Activated CD4-positive, alpha-beta T cell treated with anti-CD3 and anti-CD28 coated beads for 48 hours (primary cell): ENCODE results near the gene PLA2G4E.
A peak's percentile ranks its signal among the peaks of the same experiment; 100 is the strongest.

Experiments used
- DNase-seq: peaks from one replicate; pipeline ENCODE4 v3.0.0-alpha.2; 2020

The PLA2G4E gene

DNA sequence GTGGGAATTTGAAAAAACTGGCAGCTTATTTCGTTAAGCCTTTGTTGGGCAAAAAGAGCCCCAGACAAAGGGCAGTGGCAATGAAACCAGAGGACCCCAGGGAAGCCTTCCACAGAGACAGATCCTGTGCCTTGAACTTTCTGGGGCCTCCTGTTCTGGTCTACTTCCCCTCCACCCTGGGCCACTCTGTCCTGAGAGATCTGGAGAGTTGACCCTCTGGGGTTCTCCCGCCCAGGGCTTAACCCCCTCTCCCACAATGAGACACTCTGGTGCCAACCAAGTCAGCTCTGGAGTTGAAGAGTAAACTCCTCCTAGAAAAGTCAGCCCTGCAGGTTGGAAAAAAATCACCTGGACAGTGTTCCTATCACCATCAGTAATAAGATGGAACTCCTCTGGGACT lies 69.3 kb downstream of the PLA2G4E start:
- DNase-seq: no peak

DNA sequence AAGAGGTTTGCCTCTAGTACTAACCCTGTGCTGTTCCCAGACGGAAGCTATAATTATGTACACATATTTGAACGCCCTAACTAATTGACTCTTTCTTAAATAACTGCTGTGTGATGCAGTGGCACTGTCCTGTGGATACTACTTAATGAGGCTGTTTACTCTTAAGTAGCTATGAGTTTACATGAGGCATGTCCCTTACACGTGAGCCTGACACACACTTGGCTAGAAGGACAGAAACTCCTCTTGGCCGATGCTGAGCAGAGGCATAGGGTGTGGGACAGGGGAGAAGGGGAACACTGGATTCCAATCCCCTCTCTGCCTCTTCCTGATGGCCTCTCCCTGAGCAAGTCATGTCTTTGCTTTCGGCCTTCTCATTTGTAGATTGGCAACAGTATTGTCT lies 70.4 kb downstream of the PLA2G4E start:
- DNase-seq: no peak

DNA sequence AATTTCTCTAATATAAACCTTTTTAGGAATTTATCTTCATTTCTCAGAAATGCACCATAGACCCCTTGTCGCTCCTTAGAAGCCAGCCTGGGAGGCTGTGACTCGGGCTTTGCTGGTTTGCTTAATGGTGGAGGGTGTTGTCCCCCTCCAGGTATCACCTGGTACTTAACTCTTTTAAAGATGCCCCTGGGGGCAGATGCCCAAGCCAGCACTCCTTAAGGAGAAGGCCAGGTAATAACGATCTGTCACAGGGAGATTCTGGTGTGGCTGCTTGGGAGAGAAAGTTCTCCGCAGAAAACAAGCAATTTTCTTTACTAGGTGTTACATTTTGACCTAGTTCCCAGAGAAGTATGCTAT lies 70.7 kb downstream of the PLA2G4E start:
- DNase-seq: no peak

DNA sequence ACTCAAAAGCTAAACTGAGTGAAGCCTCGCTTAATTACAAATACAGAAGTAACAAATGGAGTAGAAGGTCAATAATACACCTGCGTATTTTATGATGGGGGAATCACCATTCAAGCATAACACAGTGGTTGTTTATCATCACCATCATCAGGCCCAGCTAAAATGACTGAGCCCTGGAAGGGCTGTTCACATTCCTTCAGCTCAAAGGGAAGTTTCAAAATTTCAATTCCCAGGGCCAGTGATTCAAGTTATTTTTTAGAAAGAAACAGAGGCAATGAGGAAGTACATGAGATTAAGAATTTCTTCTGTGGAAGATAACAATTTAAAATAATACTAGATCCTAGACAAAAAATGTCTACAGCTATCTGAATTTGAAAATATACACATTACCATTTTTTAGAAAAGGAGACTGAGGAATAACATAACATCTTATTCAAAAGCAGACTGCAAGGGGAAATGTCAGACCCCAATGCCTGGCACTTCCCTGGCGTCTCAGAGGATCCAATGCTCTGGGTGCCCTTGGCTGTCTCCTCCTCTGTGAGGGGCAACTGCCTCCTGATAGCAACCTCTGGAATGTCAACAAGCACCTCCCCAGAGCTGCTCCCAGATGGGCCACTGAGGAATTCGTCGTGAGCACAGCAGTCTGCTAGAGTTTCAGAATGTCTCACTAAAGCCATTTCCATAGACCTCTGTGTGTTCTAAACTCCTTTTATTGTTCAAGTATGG lies 71.3 kb downstream of the PLA2G4E start:
- no peak for DNase-seq

DNA sequence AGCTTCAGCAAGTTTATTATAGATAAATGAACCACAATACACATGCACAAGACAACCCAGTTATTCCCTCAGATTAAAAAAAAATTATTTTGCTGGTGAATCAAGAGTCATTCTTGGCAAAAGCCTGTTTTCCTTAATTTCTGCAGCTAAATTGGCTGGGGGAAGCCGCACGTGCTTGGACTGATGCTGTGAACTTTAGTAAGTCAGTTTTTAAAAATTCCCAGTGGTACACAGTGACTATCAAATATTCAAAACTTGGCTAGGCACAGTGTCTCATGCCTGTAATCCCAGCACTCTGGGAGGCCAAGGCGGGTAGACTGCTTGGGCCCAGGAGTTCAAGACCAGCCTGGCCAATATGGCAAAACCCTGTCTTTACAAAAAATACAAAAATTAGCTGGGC lies 72.4 kb downstream of the PLA2G4E start:
- no peak for DNase-seq

DNA sequence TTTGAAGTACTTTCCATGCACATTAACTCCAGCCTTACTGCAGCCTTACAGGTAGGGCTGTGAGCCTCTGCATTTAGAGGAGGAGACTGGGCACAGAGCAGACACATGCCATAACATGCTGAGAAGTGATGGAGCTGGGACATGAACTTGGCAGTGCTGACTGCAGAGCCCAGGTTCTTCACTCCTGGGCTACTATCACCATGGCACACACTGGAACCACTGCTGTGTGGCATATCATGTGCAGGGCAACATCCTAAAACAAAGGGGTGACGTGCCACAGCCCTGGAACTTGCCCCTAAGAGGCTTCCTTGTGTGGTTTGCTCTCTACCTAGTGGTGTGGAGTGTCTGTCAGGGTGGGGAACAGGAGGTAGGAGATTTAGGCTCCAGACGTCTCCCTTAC lies 73.9 kb downstream of the PLA2G4E start:
- no peak for DNase-seq

DNA sequence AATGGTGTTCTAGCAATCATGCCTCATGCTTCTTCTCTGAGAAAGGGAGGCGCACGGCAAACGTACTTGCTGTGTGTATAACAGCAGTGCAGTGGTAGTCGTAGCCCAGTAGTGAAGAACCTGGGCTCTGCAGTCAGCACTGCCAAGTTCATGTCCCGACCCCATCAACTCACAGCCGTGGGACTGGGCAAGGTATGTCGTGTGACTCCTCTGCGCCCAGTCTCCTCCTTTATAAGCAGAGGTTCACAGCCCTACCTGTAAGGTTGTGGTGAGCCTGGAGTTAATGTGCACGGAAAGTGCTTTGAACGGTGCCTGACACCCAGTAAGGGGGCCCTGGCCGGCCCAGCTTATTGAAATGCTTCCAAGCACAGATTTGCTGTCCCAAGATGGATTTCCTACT lies 75.1 kb downstream of the PLA2G4E start:
- DNase-seq: no peak

DNA sequence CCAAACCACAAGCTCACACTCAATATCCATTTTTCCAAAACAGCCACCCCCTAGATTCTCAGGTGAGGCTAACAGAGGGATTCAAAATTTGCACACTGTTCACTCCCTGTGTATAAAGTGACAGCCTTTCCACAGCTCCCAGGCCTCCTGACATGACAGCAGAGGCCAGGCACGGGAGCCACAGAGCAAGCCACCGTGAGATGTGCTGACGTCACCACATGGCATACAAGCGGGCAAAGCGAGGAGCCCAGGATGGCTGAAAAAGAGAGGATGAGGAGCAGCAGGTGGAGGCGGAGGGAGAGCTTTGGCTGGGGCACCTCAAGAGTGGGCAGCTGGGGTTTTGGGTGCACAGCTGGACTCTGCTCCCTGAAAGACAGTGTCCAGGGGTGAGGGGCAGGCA lies 75.6 kb downstream of the PLA2G4E start:
- no peak for DNase-seq

DNA sequence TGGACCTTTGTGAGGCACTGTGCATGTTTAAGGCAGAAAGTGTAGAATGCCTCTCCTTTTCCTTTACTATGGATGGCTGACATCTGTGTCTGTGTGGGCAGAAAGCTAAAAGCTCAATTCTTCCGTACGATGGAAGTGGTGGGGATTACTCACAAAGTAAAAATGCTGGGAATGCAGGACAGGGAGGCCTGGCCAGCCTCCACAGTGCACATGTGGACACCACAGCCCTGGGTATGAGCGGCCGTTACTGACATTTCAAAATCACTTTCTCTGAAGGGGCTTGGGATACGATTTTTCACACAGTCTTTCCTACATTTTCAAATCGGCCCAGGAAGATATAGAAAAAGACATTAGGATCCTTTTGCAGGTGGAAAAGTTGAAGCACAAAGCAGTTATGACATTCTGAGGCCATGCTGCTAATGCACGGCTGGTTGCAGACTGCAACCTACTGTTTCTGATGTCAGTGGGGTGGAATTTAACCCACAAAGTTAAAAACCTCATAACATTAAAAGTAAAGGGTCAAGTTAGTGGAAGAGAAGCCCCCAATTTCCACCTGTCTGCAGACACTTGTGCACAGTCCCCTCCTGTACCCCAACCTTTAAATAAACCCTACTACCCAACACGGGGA lies 76.4 kb downstream of the PLA2G4E start:
- DNase-seq: no peak

DNA sequence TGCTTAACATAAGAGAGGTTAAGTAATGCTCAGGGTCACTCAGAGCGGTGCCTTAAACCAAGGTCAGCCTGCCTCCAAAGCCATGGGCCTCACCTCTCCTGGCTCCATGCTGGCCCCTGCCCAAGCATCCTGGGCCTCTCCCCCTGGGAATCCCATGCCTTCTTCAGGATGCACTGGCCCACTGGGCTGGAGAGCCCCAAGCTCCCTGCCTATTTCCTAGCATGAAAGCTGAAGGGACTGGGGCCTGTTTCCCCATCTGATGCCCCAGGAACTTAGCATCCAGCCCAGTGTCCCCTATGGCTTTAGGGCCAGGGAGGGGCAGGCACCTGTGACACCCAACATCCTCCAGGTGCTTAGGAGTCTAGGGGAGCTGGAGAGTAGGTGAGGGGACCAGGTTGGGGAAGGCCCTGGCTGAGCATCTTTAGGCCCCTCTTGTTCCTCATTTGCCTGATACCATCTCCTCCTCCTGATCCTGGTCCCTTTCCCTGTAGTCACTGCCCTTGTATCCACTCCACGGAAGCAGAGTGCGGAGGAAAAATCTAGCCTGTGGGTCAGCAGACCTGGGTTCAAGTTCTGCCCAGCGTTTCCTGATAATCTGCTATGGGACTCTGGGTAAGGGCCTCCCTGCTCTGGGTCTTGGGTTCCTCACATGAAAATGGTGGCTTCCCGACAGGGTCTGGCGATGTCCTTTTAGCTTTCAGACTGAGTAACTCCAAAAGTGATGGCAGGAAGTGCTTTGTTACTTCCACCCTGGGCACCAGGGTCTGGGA lies 77.1 kb downstream of the PLA2G4E start:
- DNase-seq: no peak

GRCh38 chr15:41942886-41943285 lies 78.0 kb downstream of the PLA2G4E start:
- no peak for DNase-seq

GRCh38 chr15:41941644-41942415 lies 79.0 kb downstream of the PLA2G4E start:
- no peak for DNase-seq

DNA sequence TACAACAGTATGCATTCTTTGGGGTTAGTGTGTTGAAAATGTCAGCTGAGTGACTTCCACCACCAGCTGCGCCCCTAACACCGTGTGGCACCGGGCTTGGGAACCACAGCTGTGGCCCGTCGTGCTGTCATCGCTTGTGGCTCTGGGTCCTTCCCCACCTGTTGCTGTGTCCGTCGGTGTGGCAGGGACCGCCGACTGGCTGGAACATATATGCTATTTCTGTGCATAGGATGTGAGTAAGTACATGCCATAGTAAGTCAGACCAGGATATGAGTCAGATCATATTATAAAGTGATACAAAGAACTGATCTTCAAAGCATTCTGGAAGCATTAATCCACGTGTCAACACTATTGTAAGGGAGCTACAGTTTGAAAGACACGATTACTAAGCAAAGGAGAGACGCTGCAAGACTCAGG lies 80.4 kb downstream of the PLA2G4E start:
- DNase-seq: peak; percentile 75

- DNase-seq: no peak
Measured at GRCh38 chr15:41939986-41940385, 80.9 kb downstream of the PLA2G4E start.

- DNase-seq: no peak
Measured at GRCh38 chr15:41937568-41937923, 83.3 kb downstream of the PLA2G4E start.

DNA sequence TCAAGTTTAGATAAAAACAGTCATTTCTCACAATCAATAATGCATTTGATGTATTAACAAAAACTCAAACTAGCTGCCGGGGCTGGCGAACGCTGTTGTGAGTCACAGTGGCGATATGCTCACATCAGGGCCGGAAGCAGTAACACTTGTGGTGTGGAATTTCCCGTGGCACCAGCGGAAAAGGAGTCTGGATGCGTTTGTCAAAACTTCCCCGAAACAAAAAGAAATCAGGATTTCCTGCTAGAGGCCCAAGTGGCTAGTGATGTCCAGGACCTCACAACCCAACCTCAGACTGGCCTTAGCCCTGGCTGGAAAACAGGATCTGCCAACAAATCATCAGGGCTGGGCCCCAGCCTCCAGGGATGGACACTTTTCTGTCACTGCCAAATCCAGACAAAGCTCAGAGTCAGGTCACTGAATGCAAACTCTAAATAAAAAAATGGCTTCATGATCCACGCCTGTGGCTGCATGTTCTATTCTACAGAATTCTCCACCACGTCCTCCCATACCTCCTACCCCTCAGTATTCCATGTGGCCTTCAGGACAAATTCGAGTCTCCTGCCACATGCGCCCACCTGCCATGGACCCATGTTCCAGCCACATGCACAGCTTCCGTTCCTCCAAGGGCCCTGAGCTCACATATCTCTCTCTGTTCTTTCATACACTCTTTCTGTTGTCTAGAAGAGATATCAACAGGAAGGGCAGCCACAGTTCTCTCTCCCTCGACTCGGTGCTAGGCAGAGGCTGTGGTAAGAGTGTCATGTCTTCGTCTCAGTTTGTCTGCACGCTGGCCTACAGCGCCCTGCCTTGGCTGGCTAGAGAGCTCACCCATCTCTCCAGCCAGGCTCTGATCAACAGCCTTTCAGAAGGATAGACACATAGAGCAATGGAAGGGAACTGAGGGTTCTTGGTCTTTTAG lies 83.9 kb downstream of the PLA2G4E start:
- DNase-seq: peak; percentile 87

DNA sequence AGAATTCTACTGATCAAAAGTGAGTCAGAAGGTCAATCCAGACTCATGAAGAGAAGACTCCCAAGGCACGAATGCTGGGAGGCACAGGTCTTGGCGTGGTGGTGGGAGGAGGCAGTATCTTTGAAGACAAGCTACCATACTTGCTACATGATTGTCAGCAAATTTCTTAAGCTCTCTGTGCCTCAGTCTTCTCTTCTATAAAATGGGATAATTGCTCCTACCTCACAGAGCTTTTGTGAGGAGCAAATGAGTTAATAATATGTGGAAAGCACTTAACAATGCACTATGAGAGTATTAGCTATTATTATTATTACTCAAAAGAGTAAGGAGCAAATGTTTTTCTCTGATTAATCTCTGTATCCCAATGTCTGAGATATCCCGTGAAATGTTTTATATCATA lies 84.7 kb downstream of the PLA2G4E start:
- DNase-seq: peak; percentile 47

- DNase-seq: peak; percentile 59
Measured at GRCh38 chr15:41935566-41936020, 85.2 kb downstream of the PLA2G4E start.

- DNase-seq: peak; percentile 77
Measured at GRCh38 chr15:41934843-41935242, 86.0 kb downstream of the PLA2G4E start.

GRCh38 chr15:41933771-41934170 lies 87.1 kb downstream of the PLA2G4E start:
- peak; percentile 30 for DNase-seq

GRCh38 chr15:41933326-41933725 lies 87.5 kb downstream of the PLA2G4E start:
- no peak for DNase-seq
